ENCODE measurements around the gene RMDN2.

- TF ChIP-seq CTCF (IDR thresholded peaks at IDR 0.05; ENCODE audit: low read depth, low read length): no peak
- no peak for TF ChIP-seq EZH2phosphoT487 (IDR thresholded peaks at IDR 0.05; ENCODE audit: low read depth)
Measured at GRCh38 chr2:37881397-37881796, 43.7 kb upstream of the RMDN2 start.

All from OCI-LY3 (cell line).